Stimulated activated CD4-positive, alpha-beta T cell treated with anti-CD3 and anti-CD28 coated beads, Interleukin-12 subunit alpha, Interleukin-12 subunit beta, amount 100 ng/mL, for 48 hours (primary cell): Measurements from ENCODE around the gene TENM4.

Source experiments
- DNase-seq, 3 donors: peaks; one replicate each; pipeline ENCODE4 v3.0.0-alpha.2; 2020; ENCODE audit warnings: low read depth in 2 of 3, low spot score in 1 of 3

The TENM4 gene

GRCh38 chr11:78868563-78868962 is 572.3 kb downstream of the TENM4 start:
- no peak for DNase-seq

GRCh38 chr11:78860720-78861422 is 580.0 kb downstream of the TENM4 start:
- DNase-seq = no peak

GRCh38 chr11:78857688-78858087 is 583.1 kb downstream of the TENM4 start:
- DNase-seq = no peak

DNA sequence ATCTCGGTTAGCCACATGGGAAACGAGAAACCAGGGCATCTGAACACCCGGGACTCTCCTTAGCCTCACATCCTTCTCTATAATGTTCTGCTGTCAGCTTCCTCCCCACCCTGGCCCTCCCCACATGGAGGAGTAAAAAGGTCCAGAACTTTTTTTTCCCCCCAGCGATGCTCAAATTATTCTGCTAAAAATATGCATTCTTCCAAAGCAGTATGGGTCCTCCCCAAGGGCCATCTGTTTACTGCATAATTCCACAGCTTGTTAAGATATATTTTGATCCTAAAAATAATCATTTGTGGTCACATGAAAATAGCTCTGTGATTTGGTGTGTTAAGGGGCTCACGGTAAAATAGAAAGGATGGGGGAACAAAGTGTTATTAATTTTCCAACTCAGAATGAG is 584.6 kb downstream of the TENM4 start:
- no peak for DNase-seq

DNA sequence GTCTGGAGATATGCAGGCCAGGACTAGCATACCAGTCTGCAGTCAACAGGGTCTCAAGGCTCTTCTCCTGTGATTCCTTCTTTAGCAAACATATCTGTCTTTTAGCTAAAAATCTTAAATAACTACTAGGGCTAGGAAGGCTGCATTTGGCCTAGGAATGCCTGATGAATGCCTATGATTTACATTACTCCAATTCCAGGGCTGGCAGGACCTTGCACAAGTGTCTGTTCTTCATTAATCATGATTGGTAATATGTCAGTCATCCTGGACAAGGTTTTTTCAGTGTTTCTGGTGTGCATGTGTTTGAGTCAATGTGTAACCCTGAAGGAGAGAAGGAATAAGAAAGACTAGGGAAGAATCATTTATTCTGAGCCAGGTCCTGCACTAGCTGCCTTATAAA is 585.7 kb downstream of the TENM4 start:
- no peak for DNase-seq

DNA sequence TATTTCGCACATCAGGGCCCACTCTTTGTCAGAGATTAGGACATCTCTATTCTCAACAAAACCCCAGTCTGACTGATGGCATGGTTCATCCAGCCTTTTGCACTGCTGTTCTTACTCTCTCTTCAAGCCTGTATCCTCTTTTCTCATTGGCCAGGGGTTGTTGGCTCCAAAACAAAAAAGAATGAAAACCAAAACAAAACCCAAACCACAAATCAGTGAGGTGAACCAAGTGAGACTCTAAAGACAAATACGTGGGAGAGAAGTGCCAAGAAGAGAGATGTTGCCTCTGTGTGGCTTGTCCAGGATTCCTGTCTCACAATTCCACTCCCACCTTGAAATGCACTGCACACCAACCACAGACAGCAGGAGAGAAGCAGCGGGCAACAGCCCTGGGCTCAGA is 587.3 kb downstream of the TENM4 start:
- DNase-seq = no peak

DNA sequence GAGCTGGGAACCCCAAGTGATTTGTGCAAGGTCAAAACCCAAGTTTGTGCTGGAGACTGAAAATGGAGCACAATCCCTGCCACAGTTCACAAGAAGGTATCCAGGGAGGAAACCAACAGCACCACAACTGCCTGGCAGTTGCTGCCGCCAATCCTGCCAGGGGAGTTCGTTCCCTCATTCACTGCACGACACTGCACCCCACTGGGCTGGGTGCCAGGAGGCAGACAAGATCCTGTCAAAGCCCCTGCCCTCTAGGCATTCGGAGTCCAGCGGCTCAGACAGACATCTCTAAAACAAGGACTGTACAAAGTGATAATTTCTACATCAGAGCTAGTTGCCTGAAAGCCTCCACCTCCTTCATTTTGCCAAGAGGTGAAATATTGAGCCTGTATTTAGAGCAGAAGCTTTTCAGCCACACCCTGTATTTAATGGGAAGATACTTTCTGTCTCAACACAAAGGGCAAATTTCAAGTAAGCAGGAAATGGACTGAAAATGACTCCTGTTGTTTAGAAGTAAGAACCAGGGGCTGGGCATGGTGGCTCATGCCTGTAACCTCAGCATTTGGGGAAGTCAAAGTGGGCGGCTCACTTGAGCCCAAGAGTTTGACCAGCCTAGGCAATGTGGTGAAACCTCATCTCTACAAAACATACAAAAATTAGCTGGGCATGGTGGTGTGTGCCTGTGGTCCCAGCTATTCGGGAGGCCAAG is 588.8 kb downstream of the TENM4 start:
- DNase-seq = no peak

DNA sequence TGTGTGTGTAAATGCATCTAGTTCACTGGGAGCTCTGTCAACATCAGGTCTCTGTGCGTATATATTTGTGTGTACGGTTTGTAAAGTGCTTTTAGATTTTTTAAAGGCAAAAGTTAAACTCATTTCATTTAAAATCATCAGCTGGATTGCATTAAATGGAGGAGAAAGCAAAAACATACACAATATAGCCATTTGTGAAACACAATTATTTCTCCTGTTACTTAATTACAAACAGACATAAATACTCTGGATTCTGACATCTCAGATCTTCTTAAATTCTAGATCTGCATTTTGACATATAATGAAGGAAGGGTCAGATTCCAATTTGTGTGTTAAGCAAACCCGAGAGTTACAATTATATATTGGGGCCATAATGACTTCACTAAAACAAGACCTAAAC is 590.8 kb downstream of the TENM4 start:
- DNase-seq = no peak

GRCh38 chr11:78846269-78846668 is 594.6 kb downstream of the TENM4 start:
- no peak for DNase-seq

- DNase-seq = no peak
Measured at GRCh38 chr11:78845496-78845895, 595.3 kb downstream of the TENM4 start.

DNA sequence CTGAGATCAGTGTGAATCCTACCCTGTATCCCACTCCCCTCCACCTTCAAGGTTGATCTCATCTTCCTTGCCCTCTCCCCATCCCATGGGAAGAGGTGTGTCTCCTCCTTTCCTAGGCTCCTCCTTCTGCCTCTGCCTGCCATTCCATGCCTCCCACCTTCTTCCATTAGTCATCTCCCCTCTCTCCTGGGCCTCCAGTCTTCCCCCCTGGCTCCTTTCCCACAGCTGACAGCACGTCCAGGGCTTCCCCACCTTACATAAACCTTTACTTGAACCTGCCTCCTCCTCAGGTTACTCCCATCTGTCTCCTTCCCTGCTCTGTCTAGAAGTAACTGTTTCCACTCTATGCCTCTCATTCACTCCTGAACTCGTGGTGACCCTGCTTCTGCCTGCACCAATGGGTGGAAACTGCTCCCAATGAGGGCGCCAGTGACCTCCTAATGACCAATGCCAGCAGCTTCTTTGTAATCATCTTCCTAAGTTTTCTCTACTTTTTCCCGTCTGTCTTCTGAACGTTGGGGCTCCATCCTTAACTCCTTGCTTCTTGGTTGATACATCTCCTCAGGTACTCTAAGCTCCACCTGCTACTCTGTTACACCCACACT is 599.3 kb downstream of the TENM4 start:
- no peak for DNase-seq

DNA sequence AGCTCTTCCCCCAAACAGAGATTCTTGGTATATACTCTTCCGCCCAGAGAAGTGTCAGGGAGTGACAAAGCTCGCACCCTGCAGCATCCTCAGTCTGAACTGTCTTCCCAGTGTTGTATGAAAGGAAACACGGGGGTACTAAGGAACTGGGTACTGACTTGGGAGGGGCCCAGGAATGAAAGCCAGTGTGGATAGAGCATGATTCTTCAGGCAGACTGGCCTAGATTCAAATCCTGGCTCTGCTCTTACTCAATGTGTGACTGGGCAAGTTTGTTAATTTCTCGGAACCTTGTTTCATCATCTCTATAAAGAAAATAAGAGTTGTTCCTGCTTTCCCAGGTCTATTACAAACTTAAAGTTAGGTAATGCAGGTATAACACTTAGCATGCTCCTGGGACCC is 600.2 kb downstream of the TENM4 start:
- DNase-seq = no peak

- DNase-seq = no peak
Measured at GRCh38 chr11:78840200-78840599, 600.6 kb downstream of the TENM4 start.

DNA sequence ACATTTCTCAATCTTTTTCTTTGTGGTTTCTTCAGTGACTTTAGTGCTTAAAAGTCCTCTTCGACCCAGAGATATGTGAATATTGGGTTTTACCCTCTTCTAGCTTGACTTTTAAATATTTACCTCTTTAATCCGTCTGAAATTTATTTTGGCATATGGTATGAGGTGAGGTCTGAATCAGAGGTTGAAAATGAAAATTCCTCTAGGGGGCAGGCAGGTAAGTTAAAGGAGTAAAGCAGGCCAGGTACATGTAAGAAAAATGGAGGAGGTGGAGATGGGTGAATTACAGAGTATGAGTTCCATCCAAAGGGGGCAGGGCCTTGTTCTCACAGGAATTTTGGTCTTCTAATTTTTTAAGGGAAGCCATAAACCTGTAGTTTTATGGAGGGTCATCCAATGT is 602.4 kb downstream of the TENM4 start:
- DNase-seq = no peak

DNA sequence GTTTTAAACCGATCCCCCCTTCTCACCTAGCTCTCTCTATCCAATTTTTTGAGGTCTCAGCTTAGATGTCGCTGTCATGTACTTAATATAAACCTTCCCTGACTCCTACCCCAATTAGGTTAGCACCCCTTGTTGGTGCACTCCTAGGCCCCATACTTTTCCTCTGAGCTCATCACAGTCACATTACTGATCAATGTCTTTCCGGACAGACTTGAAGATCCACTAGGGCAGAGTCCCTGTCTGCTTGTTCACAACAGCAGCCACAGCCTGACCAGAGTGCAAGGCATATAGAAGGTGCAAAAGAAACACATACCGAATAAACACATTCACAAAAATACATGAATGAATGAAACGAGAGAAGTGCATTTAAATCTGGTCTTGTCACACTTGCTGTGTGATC is 605.2 kb downstream of the TENM4 start:
- no peak for DNase-seq

DNA sequence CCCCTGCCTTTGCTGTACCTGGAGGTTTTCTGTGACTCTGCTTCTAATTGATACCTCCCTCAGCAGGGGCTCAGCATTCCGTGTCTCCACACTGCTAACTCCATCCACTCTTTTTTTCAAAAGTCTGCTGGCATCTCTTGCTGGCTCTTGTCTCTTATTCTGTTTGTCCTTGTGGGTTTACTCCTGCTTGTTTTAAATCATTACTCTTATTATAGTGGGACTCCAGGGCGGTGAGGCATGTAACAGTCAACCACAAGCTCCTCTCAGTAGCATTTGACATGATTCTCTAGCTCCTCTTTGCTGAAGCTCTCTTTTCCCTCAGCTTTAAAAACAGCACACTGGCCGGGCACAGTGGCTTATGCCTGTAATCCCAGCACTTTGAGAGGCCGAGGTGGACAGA is 605.9 kb downstream of the TENM4 start:
- no peak for DNase-seq

GRCh38 chr11:78833237-78833636 is 607.6 kb downstream of the TENM4 start:
- no peak for DNase-seq

- no peak for DNase-seq
Measured at GRCh38 chr11:78832226-78832947, 608.4 kb downstream of the TENM4 start.

GRCh38 chr11:78831571-78831970 is 609.3 kb downstream of the TENM4 start:
- DNase-seq = no peak

DNA sequence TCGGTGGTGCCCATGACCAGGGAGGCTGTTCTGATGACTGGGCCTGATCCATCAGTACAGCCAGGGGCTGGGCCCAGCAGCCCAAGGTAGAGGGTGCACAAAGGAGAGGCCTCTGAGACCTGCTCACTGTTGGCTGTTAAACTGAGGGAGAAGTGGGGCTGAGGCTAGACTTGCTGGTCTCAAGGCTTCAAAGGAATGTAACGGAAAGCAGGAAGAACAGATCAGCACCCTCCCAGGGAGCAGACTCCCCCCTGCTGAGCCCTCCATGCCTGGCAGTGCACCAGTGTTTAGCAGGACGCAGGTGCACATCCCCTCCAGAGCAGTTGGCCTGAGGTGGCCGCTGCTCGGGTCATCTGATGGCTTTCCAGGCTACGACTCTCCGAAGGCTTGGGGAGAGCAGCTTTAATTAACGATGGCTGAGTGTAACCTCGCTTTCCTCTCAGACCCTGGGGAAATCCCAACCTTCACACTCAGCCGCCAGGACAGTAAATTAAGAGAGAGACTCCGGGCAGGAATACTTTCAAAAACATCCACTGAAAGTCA is 610.5 kb downstream of the TENM4 start:
- DNase-seq = no peak

DNA sequence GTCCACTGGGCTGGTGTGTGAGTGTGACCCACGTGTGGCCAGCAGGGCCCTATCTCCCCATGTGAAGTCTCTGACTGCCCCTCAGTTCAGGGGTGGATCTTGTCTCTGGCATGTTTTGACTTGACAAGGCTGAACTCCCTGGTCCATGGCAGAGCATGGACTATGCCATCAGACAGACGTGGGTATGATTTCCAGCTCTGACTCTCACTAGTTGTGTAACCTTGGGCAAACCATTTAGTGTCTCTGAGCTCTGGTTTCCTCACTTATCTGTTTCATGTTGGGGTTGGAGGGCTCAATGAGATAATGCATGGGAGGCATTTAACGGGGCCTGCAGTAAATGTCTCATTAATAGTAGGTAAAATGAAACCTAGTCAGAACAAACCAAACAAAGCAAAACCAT is 611.7 kb downstream of the TENM4 start:
- DNase-seq = no peak

DNA sequence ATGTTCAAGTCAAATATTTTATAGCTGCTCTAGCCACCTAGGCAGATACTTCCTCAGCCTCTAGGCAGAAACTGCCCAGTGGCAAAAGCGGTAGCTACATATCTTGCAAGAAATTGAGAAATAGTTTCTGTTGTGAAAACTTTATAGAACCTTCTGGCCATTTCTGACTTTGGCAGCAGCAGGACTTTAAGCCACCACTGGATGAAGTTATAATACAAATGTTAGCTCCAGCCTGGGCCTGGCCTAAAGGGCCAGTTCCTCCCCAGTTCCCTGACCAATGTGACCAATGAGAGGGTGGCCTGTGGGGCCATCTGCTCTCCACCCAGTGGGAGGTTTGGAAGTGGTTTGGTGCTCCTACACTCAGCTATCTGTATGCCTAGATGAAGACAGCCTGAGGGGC is 612.2 kb downstream of the TENM4 start:
- no peak for DNase-seq
